Measurements from ENCODE around the gene SHKBP1.

Gene SHKBP1

DNA sequence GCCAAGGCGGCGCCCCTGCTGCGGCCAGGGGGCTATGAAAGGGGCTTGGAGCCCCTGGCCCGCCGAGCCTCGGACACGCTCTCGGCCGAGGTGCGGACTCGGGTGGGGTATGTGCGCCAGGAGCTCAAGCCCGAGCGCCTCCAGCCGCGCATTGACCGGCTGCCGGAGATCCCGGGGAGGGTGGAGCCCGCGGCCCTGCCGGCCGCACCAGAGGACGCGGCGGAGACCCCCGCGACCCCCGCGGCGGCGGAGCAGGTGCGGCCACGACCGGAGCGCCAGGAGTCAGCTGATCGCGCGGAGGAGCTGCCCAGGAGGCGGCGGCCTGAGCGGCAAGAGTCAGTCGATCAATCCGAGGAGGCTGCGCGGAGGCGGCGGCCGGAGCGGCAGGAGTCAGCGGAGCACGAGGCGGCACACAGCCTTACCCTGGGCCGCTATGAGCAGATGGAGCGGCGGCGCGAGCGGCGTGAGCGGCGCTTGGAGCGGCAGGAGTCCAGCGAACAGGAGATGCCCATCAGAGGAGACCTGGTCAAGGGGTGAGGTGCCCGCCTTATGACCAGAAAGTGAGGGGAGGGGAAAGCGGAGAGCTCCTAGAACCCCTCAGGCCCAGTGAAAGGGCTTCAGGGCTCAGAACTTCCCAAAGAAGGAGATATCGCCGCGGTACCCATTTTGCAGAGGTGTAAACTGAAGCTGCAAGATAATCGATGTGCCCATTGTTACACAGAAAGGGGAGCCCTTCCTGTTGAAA lies 8.8 kb upstream of the SHKBP1 start:
- peak overlapping the region; percentile 21 for H3K4me3 ChIP-seq (replicated peaks; ENCODE audit: low read depth, low read length)
- TF ChIP-seq, protein P1, sequence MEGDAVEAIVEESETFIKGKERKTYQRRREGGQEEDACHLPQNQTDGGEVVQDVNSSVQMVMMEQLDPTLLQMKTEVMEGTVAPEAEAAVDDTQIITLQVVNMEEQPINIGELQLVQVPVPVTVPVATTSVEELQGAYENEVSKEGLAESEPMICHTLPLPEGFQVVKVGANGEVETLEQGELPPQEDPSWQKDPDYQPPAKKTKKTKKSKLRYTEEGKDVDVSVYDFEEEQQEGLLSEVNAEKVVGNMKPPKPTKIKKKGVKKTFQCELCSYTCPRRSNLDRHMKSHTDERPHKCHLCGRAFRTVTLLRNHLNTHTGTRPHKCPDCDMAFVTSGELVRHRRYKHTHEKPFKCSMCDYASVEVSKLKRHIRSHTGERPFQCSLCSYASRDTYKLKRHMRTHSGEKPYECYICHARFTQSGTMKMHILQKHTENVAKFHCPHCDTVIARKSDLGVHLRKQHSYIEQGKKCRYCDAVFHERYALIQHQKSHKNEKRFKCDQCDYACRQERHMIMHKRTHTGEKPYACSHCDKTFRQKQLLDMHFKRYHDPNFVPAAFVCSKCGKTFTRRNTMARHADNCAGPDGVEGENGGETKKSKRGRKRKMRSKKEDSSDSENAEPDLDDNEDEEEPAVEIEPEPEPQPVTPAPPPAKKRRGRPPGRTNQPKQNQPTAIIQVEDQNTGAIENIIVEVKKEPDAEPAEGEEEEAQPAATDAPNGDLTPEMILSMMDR (IDR thresholded peaks at IDR 0.05; ENCODE audit: low read length, missing control alignments), result no peak
- no peak for DNase-seq (ENCODE audit: low read depth)

- peak; percentile 100 for DNase-seq (ENCODE audit: low read depth)
- peak overlapping the region; percentile 59 for H3K4me3 ChIP-seq (replicated peaks; ENCODE audit: low read depth, low read length)
- TF ChIP-seq, protein P1 (IDR thresholded peaks at IDR 0.05; ENCODE audit: low read length, missing control alignments), result no peak
Observed at GRCh38 chr19:40570313-40571004, 6.2 kb upstream of the SHKBP1 start.

GRCh38 chr19:40571005-40571318 lies 5.7 kb upstream of the SHKBP1 start:
- H3K4me3 ChIP-seq (replicated peaks; ENCODE audit: low read depth, low read length), result peak overlapping the region; percentile 7
- TF ChIP-seq, protein P1 (IDR thresholded peaks at IDR 0.05; ENCODE audit: low read length, missing control alignments), result no peak
- DNase-seq (ENCODE audit: low read depth), result no peak

DNA sequence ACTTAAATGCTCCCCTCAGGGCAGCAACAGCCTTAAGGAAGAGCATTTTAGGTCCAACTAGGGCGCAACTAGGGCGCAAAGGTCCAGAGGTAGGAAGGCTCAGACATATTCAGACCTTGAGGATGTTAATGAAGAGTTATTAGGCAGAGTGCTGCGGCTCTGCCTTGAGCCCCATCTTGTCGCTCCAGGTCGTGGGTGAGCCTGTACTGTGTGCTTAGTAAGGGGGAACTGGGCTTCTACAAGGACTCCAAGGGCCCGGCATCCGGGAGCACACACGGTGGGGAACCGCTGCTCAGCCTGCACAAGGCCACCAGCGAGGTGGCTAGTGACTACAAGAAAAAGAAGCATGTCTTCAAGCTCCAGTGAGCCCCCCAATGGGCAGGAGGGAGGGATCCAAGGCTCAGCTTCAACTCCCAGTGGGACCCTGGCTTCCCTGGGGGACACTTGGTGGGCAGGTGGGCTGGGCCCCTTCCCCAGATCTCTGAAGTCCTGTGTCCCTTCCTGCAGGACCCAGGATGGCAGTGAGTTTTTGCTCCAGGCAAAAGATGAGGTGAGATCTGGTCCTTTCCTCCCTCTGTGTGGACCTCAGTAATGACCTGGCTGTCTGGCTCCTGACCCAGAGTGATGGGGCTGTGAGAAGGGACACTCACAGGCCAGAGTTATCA lies 4.7 kb upstream of the SHKBP1 start:
- TF ChIP-seq, protein P1 (IDR thresholded peaks at IDR 0.05; ENCODE audit: low read length, missing control alignments), result no peak
- DNase-seq (ENCODE audit: low read depth), result no peak
- H3K4me3 ChIP-seq (replicated peaks; ENCODE audit: low read depth, low read length), result no peak overlapping the region

DNA sequence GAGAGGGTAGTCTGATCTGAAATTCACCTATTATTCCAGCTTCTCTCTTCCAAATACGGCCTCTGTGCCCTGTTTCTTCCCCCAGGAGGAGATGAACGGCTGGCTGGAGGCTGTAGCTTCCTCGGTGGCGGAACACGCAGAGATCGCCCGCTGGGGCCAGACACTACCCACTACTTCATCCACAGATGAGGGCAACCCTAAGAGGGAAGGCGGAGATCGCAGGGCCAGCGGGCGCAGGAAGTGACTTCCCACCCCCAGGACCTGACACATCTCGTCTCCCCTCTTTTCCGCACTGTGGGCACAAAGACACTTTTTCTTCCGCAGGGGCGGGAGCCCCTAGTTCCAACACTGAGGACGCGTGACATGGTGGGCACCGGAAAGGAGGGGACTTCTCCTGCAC lies 1.3 kb upstream of the SHKBP1 start:
- no peak overlapping the region for H3K4me3 ChIP-seq (replicated peaks; ENCODE audit: low read depth, low read length)
- TF ChIP-seq, protein P1 (IDR thresholded peaks at IDR 0.05; ENCODE audit: low read length, missing control alignments), result no peak
- DNase-seq (ENCODE audit: low read depth), result no peak

DNA sequence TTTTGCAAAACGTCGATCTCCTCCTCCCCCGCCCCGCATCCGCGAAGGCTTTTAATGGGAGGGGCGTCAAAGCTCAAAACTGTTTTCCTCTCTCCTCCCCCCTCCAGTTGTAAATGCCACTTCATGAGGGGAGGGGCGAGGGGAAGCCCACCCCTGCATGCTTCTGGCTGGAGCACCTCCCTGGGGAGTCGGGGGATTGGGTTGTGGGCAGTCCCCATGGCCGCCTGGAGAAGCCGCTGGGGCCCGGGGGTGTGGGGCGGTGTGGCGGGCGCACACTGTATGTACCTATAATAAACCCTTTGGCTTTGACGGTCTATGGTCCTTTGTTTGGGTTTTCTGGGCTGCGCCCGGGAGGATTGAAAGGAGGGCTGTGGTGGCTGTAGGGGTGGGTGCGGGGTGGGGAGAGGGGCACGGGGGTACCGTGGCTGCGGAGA lies 505 bp upstream of the SHKBP1 start:
- H3K4me3 ChIP-seq (replicated peaks; ENCODE audit: low read depth, low read length), result peak overlapping the region; percentile 93
- TF ChIP-seq, protein P1 (IDR thresholded peaks at IDR 0.05; ENCODE audit: low read length, missing control alignments), result no peak
- DNase-seq (ENCODE audit: low read depth), result no peak
